ENCODE measurements around the gene RCAN3. TPM values are rescaled to one million over a fixed set of nuclear protein-coding genes. Genes with fewer than 3 reads are reported as not detected.
"Not testable (repeated sequence)": the region's sequence is repeated elsewhere in the genome, so short reads cannot be mapped to it uniquely, and the experiment has no call there.

The RCAN3 gene
- total RNA-seq, 4 donors from 2014 or later: 5.4 to 15.7 (median 9.3) TPM

GRCh38 chr1:24528744-24529143, 26.1 kb downstream of the RCAN3 start:
- H3K4me1 ChIP-seq: no peaks in the 10 kb centered on the region
- H3K4me3 ChIP-seq: no peak overlapping the region
- no peaks in the 10 kb centered on the region for H3K9me3 ChIP-seq
- no peak overlapping the region for H3K27ac ChIP-seq
- TF ChIP-seq POLR2A (IDR thresholded peaks at IDR 0.05) (no peak), CTCF (IDR thresholded peaks at IDR 0.05) (no peak)
- no peaks in the 10 kb centered on the region for H3K27me3 ChIP-seq
- H3K36me3 ChIP-seq: no peaks in the 10 kb centered on the region
- no peak for DNase-seq

- H3K27ac ChIP-seq, H3K4me1 ChIP-seq, DNase-seq, H3K9me3 ChIP-seq, H3K36me3 ChIP-seq, H3K27me3 ChIP-seq, H3K4me3 ChIP-seq: not testable (repeated sequence)
These were observed 26.7 kb downstream of the RCAN3 start for GRCh38 chr1:24529292-24529691.

- DNase-seq: peak in 2 of 3 donors; percentile 75 to 85
- TF ChIP-seq CTCF (IDR thresholded peaks at IDR 0.05) (peak in 5 of 6 experiments; percentile 17 to 63 (median 18)), POLR2A (IDR thresholded peaks at IDR 0.05) (no peak)
- Histone ChIP-seq H3K36me3 (no peaks in the 10 kb centered on the region), H3K27me3 (no peaks in the 10 kb centered on the region), H3K4me3 (peak overlapping the region; percentile 14 to 42 (median 26)), H3K9me3 (no peaks in the 10 kb centered on the region), H3K27ac (peak overlapping the region; percentile 59 to 88 (median 80)), H3K4me1 (peaks cover 0 to 12% (median 5%) of the 10 kb centered on the region in 4 donors)
These were observed 32.4 kb downstream of the RCAN3 start for GRCh38 chr1:24535021-24535424.

- peaks cover 0 to 20% (median 7%) of the 10 kb centered on the region in 4 donors for H3K4me1 ChIP-seq
- no peak overlapping the region for H3K4me3 ChIP-seq
- H3K27ac ChIP-seq: peak overlapping the region; percentile 59 to 88 (median 80)
- DNase-seq: no peak
- TF ChIP-seq POLR2A (IDR thresholded peaks at IDR 0.05): no peak
- TF ChIP-seq CTCF (IDR thresholded peaks at IDR 0.05): no peak
- H3K9me3 ChIP-seq: no peaks in the 10 kb centered on the region
- H3K36me3 ChIP-seq: no peaks in the 10 kb centered on the region
- no peaks in the 10 kb centered on the region for H3K27me3 ChIP-seq
These were observed 33.1 kb downstream of the RCAN3 start for GRCh38 chr1:24535778-24536177.

- no peak for TF ChIP-seq CTCF (IDR thresholded peaks at IDR 0.05)
- TF ChIP-seq POLR2A (IDR thresholded peaks at IDR 0.05): peak in 1 of 2 donors; percentile 38
- H3K4me3 ChIP-seq: no peak overlapping the region
- H3K36me3 ChIP-seq: no peaks in the 10 kb centered on the region
- H3K27me3 ChIP-seq: no peaks in the 10 kb centered on the region
- no peaks in the 10 kb centered on the region for H3K9me3 ChIP-seq
- peak in 2 of 3 donors; percentile 93 to 94 for DNase-seq
- peaks cover 0 to 26% (median 8%) of the 10 kb centered on the region in 4 donors for H3K4me1 ChIP-seq
- peak overlapping the region; percentile 59 to 88 (median 80) for H3K27ac ChIP-seq
These were observed 33.8 kb downstream of the RCAN3 start for GRCh38 chr1:24536391-24536840.

GRCh38 chr1:24540051-24540905, 37.6 kb downstream of the RCAN3 start:
- Histone ChIP-seq H3K36me3 (no peaks in the 10 kb centered on the region), H3K27me3 (no peaks in the 10 kb centered on the region), H3K4me3 (no peak overlapping the region), H3K9me3 (no peaks in the 10 kb centered on the region), H3K4me1 (peaks cover 0 to 32% (median 11%) of the 10 kb centered on the region in 4 donors), H3K27ac (peak overlapping the region; percentile 31 to 78 (median 48))
- DNase-seq: no peak
- TF ChIP-seq POLR2A (IDR thresholded peaks at IDR 0.05) (no peak), CTCF (IDR thresholded peaks at IDR 0.05) (no peak)

Measured in Peyer's patch (tissue), 4 donors.